Activated T-cell treated with anti-CD3 and anti-CD28 coated beads for 1 hour (primary cell): ENCODE measurements around the gene PXN.
"Not testable (repeated sequence)": the region's sequence is repeated elsewhere in the genome, so short reads cannot be mapped to it uniquely, and the experiment has no call there.

Experiments used
- DNase-seq: peaks from one replicate; pipeline ENCODE4 v3.0.0-alpha.2; 2020; ENCODE audit warnings: low read depth

PXN gene

DNA sequence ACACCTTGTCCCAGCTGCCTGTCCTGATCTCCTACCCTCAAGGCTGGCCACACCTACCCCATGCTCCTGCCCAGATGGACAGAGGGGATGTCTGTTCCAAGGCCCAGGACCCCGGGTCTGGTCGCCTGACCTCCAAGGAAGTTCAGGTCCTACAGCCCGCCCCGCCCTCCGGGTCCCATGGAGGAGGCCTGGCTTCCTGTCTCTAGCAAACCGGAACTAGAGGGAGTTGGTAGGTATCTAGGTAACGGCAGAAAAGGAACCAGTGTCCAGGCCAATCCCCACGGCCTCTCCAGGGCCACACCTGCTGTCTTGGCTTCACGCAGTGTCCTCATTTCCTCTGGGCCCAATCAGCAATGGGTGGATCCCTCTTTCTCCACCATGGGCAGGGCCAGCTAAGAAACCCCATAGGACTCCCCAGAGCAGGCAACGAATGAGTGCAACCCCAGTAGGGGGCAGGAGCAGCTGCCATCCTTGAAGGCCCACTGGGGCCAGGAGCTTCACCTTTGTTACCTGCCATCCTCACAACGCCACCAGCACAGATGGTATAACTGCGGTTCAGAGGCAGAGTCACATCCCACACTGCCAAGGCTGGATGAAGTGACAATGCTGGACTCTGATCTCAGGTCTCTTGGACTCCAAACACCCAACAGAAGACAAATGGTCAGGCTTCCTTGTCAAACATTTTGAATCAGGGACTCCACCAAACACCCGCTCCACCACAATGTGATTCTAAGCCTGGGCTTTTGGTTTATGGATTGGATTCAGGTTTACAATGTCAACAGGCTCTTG, 39.5 kb downstream of the PXN start:
- DNase-seq = no peak

DNA sequence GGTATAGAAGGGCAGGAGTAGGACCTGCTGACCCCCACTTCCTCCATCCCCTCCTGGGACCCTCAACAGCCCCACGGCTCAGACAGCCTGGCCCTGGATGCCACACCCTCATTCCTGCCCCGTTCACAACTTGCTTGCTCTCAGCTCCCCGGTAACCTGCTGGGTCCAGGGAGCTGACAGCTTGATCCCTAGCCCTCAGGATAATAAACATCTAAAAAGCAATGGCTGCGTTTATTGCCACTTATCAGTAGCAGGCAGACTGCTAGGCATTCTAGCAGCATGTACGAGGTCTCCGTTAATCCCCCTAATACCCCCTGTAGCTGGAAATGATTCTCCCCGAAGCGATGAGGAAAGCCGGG, 40.4 kb downstream of the PXN start:
- DNase-seq = no peak

DNA sequence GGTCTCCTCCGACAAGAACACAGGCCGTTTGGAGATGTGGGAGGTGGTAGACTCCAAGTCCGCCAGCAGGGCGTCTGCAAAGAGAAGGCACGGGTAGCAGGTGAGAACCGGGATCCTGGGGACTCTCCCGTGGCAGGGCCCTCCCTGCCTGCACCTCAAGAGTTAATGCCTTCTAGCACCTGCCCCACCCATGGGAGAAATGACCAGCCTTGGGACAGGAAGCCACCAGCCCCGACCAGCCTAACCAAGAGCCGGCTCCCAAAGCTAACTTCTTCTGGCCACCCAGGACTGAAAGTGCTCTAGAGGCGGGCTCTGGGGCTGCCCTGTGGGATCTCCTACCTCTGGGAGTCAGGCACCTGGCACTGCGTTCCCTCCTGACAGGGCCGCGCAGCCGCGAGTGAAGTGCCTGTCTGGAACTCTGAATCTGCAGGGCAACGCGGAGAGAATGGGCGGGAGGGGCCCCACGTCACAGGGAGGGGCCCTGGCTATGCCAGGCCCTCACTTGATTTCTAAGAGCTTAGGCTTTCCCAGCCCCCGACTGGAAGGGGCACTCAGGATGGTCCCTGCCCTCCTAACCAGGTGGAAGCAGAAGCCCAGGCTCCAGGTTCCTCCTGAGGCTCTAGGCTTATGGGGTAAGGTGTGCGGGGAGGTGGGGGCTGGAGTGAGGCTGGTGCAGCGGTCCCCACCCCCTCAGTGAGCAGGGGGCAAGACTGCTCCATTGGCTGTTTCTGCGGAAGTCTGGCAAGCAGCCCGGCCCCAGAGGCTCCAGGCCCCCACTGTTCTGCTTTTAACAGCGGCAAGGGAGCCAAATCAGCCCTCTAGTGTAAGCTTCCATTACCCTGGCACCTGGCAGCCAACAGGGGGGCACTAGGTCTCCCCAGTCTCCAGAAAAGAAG, 41.0 kb downstream of the PXN start:
- DNase-seq = no peak

GRCh38 chr12:120223458-120224303, 41.8 kb downstream of the PXN start:
- no peak for DNase-seq

DNA sequence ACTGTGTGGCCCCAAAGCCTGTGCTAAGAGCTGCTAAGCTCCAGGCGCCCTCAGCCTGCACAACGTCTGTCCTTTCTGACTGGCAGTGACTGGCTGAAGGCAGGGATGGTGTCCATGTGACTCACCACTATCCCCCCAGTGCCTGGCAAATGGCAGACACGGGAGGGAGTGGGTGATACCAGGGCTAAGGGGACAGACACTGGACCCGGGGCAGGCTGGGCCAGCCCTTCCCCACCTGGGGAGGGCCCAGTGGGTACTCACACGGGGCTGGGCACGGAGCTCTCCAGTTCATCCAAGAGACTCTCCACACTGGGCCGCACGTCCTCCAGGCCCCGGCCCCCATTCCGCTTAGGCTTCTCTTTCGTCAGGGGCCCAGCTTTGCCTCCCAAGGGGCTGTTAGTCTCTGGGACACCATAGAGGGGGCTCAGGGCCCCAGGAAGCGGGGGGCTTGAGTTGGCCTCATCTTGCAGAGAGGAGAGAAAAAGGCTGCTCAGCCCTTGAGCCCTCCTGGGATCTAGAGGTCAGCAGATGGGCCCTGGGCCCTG, 43.2 kb downstream of the PXN start:
- DNase-seq = no peak

DNA sequence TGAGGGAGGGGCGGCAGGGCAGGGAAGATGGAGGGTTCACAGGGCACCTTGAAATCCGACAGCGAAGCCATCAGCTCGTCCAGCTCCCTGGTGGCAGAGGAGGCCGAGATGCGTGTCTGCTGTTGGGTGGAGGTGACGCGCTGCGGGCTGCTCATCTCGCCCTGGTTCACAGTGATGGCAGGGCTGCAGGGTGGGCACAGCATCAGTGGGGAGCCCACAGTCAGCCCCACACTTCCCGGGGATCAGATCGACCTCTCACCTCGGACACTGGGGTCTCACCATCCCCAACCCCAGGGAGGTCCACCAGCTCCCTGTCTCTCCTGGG, 44.0 kb downstream of the PXN start:
- DNase-seq = no peak

DNA sequence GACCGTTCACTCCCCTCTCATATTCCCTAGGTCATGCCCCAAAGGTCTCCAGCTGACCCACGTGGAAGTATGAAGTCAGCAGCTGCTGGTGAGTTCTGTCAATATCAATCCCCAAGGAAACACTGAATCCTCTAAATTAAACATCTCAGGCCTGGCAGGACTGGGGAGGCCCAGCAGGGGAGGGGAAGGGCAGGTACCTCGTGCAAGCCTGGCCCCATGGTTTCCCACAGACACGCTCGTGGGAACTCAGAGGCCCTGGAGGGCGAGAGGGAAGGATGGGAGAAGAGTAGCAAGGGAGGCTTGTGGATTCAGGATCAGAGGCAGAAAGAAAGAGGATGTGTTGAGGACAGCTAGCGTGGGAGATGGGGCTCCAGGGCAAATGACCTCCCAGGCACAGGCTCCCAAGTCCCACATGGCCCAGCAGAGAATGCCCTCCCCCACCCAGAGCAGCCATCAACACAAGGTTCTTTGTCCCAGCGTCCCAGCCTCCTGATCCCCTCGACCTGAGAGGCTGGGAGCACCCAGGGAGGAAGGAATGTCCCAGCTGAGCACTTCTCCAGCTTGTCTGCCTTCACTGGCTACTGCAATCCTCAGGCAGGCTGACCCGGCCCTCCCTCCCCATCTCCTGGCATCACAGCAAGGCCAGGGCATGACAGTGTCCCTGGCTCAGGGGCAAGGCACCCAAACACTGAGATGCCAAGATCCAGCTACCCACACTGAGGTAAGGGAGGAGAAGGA, 44.5 kb downstream of the PXN start:
- no peak for DNase-seq

DNA sequence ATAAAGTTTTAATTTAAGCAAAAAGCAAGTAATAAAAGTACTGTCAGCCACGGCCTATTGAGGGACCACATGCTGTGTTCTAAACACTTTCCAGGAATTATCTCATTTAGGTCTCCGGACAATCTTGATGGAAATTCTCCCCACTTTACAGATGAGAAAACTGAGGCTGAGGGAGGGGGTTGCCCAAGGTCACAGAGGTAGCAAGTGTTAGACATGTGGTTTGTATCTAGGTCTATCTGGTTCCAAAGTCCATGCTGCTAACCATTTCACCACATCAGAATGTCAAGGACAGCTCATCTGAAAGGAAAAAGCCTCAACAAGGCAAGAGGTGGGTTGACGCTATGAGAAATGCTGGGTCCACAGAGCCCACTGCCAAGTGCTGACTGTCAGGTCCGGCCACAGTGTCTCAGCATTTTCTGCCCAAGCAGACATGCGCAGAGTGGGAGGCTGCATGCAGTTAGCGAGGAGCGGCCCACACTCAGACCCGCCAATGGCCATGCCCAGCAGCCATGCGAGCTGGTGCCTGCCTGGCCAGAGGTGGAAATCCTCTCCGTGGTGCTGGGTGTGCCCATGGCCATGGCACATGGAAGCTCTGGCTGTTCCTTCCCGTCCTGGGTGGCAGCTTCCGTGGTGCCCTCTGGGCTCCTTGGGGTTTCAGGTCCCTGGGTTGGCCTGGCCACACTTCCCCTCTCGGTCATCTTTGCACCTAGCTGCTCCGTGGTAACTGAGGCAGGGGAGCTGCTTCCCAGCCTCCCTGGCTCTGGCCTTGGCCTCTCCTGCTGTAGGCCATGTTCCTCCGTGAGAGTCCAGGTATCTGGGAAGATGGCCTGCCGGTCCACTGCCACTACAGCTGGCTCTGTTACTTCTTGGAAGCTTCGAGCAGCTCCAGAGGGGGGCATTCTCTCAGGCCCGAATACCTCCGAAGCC, 46.6 kb downstream of the PXN start:
- DNase-seq = no peak

DNA sequence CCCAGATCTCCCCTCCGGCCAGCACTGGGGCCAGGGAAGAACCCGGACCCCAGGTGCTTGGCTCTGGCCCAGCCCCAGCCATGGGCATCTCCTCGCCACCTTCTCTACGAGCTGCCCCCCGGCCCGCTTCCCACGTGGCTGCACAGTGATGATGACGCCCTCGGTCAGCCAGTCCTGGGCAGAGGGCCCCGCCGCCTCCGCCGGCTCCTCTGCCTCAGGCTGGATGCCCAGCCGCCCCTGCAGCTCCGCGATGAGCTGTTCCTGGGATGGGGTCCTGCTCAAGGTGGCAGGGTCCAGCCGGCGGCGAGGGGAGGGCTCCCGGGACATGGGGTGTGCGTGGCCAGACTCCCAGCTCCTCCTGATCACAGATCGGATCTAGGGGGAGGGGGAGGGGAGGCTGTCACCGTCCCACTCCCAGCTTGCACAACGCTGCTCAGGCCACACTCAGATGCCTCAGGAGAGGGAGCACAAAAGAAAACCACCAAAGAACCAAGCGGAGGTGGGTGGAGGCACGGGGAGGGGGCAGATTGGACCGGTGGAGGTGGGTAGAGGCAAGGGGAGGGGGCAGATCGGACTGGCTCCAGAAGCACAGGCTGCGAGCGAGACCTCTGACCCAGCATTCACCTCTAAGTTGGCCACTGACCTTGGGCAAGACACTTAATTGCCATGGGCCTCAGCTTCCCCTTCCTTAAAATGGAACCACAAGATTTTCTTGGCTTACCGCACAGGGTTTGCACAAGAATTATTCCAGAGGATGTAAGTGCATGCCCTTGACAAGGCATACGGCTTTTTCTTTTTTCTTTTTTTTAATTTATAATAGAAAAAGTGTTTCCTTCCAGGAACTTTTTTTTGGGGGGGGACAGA, 48.6 kb downstream of the PXN start:
- DNase-seq = no peak

- DNase-seq = no peak
Observed at GRCh38 chr12:120215766-120216735, 49.5 kb downstream of the PXN start.

DNA sequence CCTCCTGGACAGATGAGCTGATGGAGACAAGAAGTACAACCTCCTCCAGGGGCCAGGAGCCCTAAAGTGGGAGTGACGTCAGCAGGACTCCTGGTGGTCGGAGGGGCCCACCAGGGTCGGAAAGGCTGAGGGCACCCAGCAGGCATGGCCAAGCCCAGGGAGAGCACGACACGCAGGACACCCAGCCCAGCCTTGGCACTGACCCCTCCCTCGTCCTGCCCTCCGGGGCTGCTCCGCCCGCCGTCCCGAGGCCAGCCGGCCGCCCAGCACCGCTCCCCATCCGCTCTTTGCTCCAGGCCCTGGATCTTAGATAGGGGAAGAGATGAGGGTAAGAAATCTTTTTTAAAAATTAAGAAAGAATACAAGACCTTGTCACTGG, 50.2 kb downstream of the PXN start:
- DNase-seq = no peak

GRCh38 chr12:120214626-120215356, 50.7 kb downstream of the PXN start:
- no peak for DNase-seq

DNA sequence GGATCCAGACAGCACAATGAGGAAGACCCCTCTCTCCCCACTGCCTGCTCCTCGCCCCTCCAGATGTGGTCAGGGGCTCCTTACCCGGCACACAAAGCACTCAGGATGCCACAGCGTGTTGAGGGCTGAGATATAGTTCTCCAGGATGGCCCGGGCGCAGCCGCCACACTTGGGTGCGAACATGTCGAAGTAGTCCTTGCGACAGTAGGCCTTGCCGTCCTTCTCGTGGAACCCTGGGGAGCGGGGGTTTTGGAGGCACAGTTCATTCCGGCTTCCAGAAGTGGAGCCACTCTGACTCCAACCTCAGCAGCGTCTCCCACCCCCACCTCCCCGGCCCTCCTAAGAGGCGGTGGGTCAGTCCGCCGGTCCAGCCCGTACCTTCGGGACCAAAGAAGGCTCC, 51.8 kb downstream of the PXN start:
- no peak for DNase-seq

GRCh38 chr12:120213182-120213581, 52.3 kb downstream of the PXN start:
- DNase-seq = not testable (repeated sequence)

- DNase-seq = no peak
Observed at GRCh38 chr12:120212301-120212700, 53.2 kb downstream of the PXN start.

DNA sequence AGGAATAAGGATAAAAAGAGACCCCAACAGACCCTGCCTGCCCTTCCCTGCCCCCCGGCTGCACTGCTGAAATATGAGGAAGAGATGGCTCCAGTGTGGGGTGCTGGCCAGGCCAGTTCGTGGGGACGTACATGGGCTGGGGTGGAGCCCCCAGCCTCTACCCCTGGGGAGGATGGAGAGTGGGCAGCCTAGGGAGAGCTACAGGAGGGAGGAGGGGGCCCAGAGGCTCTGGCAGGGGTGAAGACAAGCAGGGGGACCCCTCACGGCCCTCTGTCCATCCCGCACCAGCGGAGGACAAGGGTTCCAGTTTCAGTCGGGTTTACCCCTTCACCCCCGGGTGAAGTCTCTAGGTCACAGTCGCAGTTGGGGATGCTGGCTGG, 53.6 kb downstream of the PXN start:
- DNase-seq = no peak

- DNase-seq = no peak
Observed at GRCh38 chr12:120211243-120211903, 54.2 kb downstream of the PXN start.
